ENCODE measurements around the gene NRXN3.

The NRXN3 gene

GRCh38 chr14:79418649-79419415, 1248.7 kb downstream of the NRXN3 start:
- no peak for DNase-seq (ENCODE audit: low read depth)

GRCh38 chr14:79419571-79420327, 1249.6 kb downstream of the NRXN3 start:
- no peak for DNase-seq (ENCODE audit: low read depth)

GRCh38 chr14:79420725-79421124, 1250.6 kb downstream of the NRXN3 start:
- DNase-seq (ENCODE audit: low read depth) = no peak

GRCh38 chr14:79421811-79422210, 1251.6 kb downstream of the NRXN3 start:
- no peak for DNase-seq (ENCODE audit: low read depth)

- DNase-seq (ENCODE audit: low read depth) = no peak
These were observed 1254.3 kb downstream of the NRXN3 start for GRCh38 chr14:79424462-79424861.

GRCh38 chr14:79426103-79426755, 1256.1 kb downstream of the NRXN3 start:
- no peak for DNase-seq (ENCODE audit: low read depth)

- no peak for DNase-seq (ENCODE audit: low read depth)
These were observed 1262.5 kb downstream of the NRXN3 start for GRCh38 chr14:79432640-79433039.

- no peak for DNase-seq (ENCODE audit: low read depth)
These were observed 1266.2 kb downstream of the NRXN3 start for GRCh38 chr14:79436335-79436734.

GRCh38 chr14:79437951-79438350, 1267.8 kb downstream of the NRXN3 start:
- DNase-seq (ENCODE audit: low read depth) = no peak

- no peak for DNase-seq (ENCODE audit: low read depth)
These were observed 1268.6 kb downstream of the NRXN3 start for GRCh38 chr14:79438696-79439342.

GRCh38 chr14:79442786-79443185, 1272.6 kb downstream of the NRXN3 start:
- DNase-seq (ENCODE audit: low read depth) = no peak

GRCh38 chr14:79443602-79444001, 1273.4 kb downstream of the NRXN3 start:
- DNase-seq (ENCODE audit: low read depth) = no peak

GRCh38 chr14:79448960-79449359, 1278.8 kb downstream of the NRXN3 start:
- no peak for DNase-seq (ENCODE audit: low read depth)

GRCh38 chr14:79451601-79452000, 1281.4 kb downstream of the NRXN3 start:
- no peak for DNase-seq (ENCODE audit: low read depth)

- no peak for DNase-seq (ENCODE audit: low read depth)
These were observed 1283.1 kb downstream of the NRXN3 start for GRCh38 chr14:79453276-79453675.

GRCh38 chr14:79464468-79464867, 1294.3 kb downstream of the NRXN3 start:
- no peak for DNase-seq (ENCODE audit: low read depth)

GRCh38 chr14:79465651-79466050, 1295.5 kb downstream of the NRXN3 start:
- DNase-seq (ENCODE audit: low read depth) = no peak

- no peak for DNase-seq (ENCODE audit: low read depth)
These were observed 1296.9 kb downstream of the NRXN3 start for GRCh38 chr14:79466938-79467527.

- DNase-seq (ENCODE audit: low read depth) = no peak
These were observed 1297.7 kb downstream of the NRXN3 start for GRCh38 chr14:79467835-79468234.

GRCh38 chr14:79468486-79468885, 1298.3 kb downstream of the NRXN3 start:
- no peak for DNase-seq (ENCODE audit: low read depth)

GRCh38 chr14:79473651-79474050, 1303.5 kb downstream of the NRXN3 start:
- DNase-seq (ENCODE audit: low read depth) = no peak

Measured in stimulated activated CD8-positive, alpha-beta memory T cell treated with anti-CD3 and anti-CD28 coated beads, Interleukin-4, amount 100 ng/mL, for 24 hours (primary cell).